ENCODE results near the gene SHC3. TPM values are rescaled to one million over a fixed set of nuclear protein-coding genes. Genes with fewer than 3 reads are reported as not detected.

Gene SHC3
- polyA plus RNA-seq, 3 donors = not detected

DNA sequence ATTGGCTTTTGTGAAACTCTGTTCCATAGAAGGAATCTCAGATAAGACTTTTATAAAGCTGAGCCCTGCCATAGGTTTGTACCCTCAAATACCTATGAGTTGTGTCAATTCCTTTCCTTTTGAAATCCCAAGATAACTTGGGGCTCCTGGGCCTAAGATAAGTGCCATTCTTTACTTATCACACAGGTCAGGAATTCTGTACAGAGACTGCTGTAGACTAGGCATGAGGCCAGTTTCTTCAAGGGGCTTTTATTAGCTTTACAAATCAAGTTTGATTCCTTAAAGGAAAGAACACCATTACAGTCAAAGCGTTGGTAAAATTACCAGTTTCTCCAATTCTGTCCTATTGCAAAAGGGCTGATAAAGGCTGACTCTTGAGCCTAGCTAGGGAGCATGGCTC, 39.2 kb downstream of the SHC3 start:
- H3K9me3 Mint-ChIP-seq = peaks cover 0 to 7% (median 3%) of the 10 kb centered on the region in 7 donors
- Histone ChIP-seq H4K20me1 (ENCODE audit: insufficient read depth, low read length) (no peaks in the 10 kb centered on the region), H3K4me1 (ENCODE audit: control insufficient read depth in 1 of 2, insufficient read depth in 2 of 2, low read length in 2 of 2) (no peaks in the 10 kb centered on the region), H3K4me3 (replicated peaks in 1 of 3; ENCODE audit: low read depth in 2 of 3, low read length in 3 of 3) (no peak overlapping the region), H3K4me2 (replicated peaks; ENCODE audit: extremely low read depth, low read length, poor library complexity, severe bottlenecking) (no peak overlapping the region), H3K27ac (ENCODE audit: low read depth in 1 of 2, low read length in 2 of 2) (no peak overlapping the region), H3K79me2 (ENCODE audit: insufficient read depth, low read length) (no peaks in the 10 kb centered on the region), H3K9ac (ENCODE audit: insufficient read depth, low read length, poor library complexity, severe bottlenecking) (no peak overlapping the region), H3K36me3 (replicated peaks in 1 of 2; ENCODE audit: control insufficient read depth in 1 of 2, insufficient read depth in 2 of 2, low read length in 2 of 2) (no peaks in the 10 kb centered on the region), H3K9me3 (replicated peaks in 1 of 2; ENCODE audit: control insufficient read depth in 1 of 2, insufficient read depth in 1 of 2, low read length in 2 of 2) (peaks cover 2 to 9% of the 10 kb centered on the region in 2 donors), H2AFZ (ENCODE audit: insufficient read depth, low read depth, low read length, poor library complexity, severe bottlenecking) (no peak overlapping the region), H3K27me3 (ENCODE audit: control insufficient read depth in 2 of 2, insufficient read depth in 2 of 2, low read length in 2 of 2) (peaks cover 0 to 2% of the 10 kb centered on the region in 2 donors)
- DNase-seq = no peak
- no peak overlapping the region for H3K4me3 Mint-ChIP-seq
- H3K27me3 Mint-ChIP-seq (ENCODE audit: low read depth in 3 of 3) = peaks cover 2 to 11% (median 8%) of the 10 kb centered on the region in 3 donors
- H3K4me1 Mint-ChIP-seq = no peaks in the 10 kb centered on the region
- no peaks in the 10 kb centered on the region for H3K36me3 Mint-ChIP-seq
- intact Hi-C loops (cut with micrococcal nuclease) = no loop called here
- WGBS (ENCODE audit: insufficient coverage) = 100% methylated on average over 1 of the region's 1 CpG
- no peak for TF ChIP-seq CTCF (IDR thresholded peaks at IDR 0.05)
- H3K27ac Mint-ChIP-seq = no peak overlapping the region

DNA sequence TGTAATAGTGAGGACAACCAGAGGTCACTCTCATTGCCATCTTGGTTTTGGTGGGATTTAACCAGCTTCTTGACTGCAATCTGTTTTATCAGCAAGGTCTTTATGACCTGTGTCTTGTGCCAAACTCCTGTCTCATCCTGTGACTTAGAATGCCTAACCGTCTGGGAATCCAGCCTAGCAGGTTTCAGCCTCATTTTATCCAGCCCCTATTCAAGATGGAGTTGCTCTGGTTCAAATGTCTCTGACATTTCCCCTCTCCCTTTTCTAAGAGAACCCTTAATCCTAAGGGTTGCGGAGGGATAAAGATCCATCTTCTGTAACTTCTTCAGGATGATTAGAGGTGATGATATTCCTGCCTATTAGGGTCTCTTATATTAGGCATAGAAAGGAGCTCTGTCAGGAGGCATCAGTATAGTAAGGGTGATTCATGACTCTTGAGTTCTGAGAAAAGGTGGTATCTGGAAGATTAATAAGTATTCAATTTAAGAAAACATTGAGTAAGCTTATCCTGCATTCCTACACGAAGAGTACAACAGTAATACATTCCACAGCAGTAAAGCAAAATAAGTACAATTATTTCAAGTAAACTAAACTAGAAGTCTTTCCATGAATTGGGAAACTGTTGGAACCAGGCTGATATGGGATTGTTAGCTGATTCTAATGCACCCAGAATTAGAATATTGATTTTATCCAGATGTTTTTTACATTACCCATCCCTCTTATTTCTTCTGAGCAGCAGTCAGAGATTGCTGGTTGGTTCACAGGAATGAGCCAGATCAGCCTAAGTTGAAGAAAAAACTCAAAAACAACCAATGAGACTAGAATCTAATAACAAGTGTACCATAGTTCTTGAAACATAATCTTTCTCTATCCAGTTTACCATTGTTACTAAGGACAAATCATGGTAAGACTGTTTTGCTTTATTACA, 39.9 kb downstream of the SHC3 start:
- H3K4me3 ChIP-seq (replicated peaks in 1 of 3; ENCODE audit: low read depth in 2 of 3, low read length in 3 of 3) = no peak overlapping the region
- peaks cover 0 to 2% of the 10 kb centered on the region in 2 donors for H3K27me3 ChIP-seq (ENCODE audit: control insufficient read depth in 2 of 2, insufficient read depth in 2 of 2, low read length in 2 of 2)
- H2AFZ ChIP-seq (ENCODE audit: insufficient read depth, low read depth, low read length, poor library complexity, severe bottlenecking) = no peak overlapping the region
- no peak overlapping the region for H3K27ac ChIP-seq (ENCODE audit: low read depth in 1 of 2, low read length in 2 of 2)
- H3K9ac ChIP-seq (ENCODE audit: insufficient read depth, low read length, poor library complexity, severe bottlenecking) = no peak overlapping the region
- H3K36me3 ChIP-seq (replicated peaks in 1 of 2; ENCODE audit: control insufficient read depth in 1 of 2, insufficient read depth in 2 of 2, low read length in 2 of 2) = no peaks in the 10 kb centered on the region
- Mint-ChIP-seq H3K27ac (no peak overlapping the region), H3K27me3 (ENCODE audit: low read depth in 3 of 3) (peaks cover 2 to 9% (median 6%) of the 10 kb centered on the region in 3 donors), H3K9me3 (peaks cover 0 to 9% (median 3%) of the 10 kb centered on the region in 7 donors), H3K36me3 (no peaks in the 10 kb centered on the region), H3K4me1 (no peaks in the 10 kb centered on the region), H3K4me3 (no peak overlapping the region)
- intact Hi-C loops (cut with micrococcal nuclease) = no loop called here
- H3K4me2 ChIP-seq (replicated peaks; ENCODE audit: extremely low read depth, low read length, poor library complexity, severe bottlenecking) = no peak overlapping the region
- no peak for TF ChIP-seq CTCF (IDR thresholded peaks at IDR 0.05)
- WGBS (ENCODE audit: insufficient coverage) = no CpG with 5 or more reads among the region's 3 CpGs
- H4K20me1 ChIP-seq (ENCODE audit: insufficient read depth, low read length) = no peaks in the 10 kb centered on the region
- DNase-seq = no peak
- no peaks in the 10 kb centered on the region for H3K79me2 ChIP-seq (ENCODE audit: insufficient read depth, low read length)
- H3K9me3 ChIP-seq (replicated peaks in 1 of 2; ENCODE audit: control insufficient read depth in 1 of 2, insufficient read depth in 1 of 2, low read length in 2 of 2) = peaks cover 2 to 10% of the 10 kb centered on the region in 2 donors
- no peaks in the 10 kb centered on the region for H3K4me1 ChIP-seq (ENCODE audit: control insufficient read depth in 1 of 2, insufficient read depth in 2 of 2, low read length in 2 of 2)
